COLO829 (cell line): ENCODE measurements around the gene STXBP1.
"Not testable (repeated sequence)": the region's sequence is repeated elsewhere in the genome, so short reads cannot be mapped to it uniquely, and the experiment has no call there.

Experiments
- DNase-seq: peaks from one replicate; pipeline ENCODE4 v3.0.0; 2012; ENCODE audit warnings: low spot score

Gene STXBP1

DNA sequence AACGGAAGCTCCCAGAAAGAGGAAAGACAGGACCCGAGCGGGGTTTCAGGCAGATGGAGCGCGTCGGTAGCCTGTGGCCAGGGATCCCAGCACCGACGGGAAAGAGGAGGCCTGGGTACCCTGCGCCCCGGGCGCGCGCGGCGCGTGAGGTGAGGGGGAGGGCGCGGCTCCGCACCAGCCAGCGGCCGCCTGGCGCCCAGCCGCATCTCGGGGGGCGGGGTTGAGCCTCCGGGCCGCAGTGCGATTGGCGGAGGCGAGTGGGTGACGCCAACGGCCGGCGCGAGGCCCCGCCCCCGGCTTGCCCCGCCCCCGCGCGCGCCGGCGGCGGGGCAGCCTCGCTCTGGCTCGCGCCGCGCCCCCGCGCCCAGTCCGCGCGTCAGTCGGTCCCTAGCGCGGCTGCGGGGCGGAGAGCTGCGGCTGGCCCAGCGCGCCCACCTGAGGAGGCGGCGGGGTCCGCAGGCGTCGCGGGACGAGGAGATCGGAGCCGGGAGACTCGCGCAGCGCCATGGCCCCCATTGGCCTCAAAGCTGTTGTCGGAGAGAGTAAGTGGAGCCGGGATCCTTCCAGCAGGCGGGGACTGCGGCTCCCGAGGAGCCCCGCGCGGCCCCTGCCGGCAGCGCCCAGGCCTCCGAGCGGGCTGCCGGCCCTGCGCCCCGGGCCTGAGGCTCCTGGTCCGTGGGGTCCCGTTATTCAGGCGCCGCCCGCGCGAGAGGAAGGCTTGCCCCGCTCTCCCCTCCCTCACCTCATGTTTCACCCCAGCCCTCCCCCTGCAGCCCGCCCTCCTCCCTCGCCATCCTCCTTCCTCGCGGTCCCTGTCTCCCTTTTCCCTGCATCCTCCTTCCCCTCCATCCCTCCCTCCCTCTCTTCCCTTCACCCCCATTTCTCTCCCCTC lies at the start of gene STXBP1:
Gene STXBP1 (plus strand): TSS at position 379 of the 892 bp plus-strand sequence. CDS start 127 bp downstream, at position 506.
- DNase-seq = peak; percentile 89

DNA sequence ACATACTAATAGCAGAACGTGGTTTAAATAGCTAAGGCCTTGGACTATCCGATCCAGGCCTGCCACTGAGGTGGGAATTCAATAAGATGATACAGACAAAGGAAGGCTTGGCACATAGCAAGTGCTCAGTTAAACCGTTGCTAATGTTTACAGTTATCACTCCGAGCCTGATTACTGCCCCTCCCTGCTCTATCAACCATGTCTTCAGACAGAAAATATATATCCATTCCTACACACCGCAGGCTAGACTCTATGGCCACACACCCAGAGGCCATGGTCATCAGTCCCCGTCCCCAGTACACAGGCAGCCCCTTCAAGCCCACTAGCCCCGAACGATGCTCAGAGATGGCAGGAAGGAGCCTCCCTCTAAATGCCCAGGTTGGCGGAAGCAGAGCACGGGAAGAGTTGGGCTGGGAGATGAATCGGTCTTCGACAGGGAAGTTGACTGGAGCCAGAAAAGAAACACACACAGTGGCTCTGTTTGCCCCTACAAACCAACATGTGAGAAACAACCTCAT lies 49.7 kb upstream of the STXBP1 start:
- DNase-seq = no peak

DNA sequence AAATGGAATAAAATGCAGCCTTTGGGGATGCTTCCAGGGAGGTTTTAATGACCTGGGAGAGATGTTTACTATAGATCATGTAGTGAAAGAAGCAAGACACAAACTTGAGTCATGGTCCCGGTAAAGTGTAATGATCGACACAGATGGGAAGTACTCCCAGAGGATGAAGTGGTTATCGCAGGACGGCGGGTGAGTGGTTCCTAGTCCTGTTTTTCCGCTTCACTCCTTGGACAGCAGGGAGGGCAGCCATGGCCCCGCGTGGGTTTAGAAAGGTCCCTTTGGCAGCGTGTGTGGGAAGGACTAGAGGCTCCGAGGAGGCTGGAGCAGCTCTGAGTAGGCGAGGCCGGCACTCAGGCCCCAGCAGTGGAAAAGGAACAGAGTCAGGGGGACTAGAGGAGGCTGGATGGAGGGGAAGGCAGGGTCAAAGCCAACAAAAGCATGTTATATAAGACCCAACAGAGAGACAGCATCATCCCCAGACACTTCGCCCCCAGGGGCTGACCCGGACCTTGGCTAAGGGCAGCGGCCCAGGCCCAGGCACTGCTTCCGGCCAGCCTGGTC lies 49.2 kb upstream of the STXBP1 start:
- no peak for DNase-seq

DNA sequence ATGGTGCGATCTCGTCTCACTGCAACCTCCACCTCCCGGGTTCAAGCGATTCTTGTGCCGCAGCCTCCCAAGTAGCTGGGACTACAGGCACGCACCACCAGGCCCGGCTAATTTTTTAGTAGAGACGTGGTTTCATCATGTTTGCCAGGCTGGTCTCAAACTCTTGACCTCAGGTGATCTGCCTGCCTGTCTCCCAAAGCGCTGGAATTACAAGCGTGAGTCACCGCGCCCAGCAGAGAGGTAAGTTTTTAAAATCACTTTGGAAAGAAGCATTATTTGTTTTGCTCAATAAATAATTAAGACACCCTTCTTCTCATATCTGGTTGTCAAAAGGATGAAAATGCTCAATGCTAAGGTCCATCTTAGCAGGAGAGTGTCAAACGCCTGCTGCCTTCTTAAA lies 48.5 kb upstream of the STXBP1 start:
- DNase-seq = no peak

DNA sequence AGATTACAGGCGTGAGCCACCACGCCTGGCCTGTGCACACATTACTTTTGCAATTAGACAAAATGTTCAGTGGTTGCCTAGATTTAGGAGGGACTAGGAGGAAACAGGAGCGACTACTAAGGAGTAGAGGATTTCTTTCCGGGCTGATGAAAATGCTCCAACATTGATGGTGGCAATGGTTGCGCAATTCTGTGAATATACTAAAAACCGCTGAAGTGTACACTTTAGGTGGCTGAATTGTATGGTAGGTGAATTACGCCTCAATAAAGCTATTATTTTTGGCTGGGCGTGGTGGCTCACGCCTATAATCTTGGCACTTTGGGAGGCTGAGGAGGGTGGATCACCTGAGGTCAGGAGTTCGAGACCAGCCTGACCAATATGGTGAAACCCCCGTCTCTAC lies 46.8 kb upstream of the STXBP1 start:
- DNase-seq = no peak

DNA sequence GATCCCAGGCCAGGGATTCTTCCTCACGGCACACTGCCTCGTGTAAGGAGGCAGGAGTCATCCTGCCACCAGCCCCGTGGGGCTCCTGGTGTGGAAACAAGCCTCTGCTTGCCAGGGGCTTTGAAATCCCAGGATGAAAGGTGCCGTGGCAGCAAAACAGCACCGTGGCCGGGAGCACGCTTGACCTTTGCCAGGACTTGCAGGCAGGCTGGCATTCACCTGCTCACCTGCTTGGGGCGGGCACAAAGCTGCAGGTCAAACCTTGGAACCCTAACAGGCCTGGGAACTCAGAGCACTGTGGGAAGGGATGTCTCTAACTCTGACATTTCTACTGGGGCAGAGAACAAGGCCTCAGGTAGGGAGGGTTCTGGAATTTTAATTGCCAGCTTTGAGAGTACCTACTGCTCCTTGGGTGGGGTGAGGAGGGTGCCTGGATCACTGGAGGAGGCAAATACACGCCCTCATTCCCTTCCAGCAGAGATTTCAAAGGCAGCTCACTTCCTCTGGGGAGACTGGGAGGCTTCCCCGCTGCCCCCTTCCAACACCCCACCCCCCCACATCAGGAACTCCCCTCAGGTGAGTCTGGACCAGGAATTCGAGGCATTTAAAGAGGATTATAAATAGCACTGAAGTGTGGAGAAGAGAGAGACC lies 45.6 kb upstream of the STXBP1 start:
- no peak for DNase-seq

DNA sequence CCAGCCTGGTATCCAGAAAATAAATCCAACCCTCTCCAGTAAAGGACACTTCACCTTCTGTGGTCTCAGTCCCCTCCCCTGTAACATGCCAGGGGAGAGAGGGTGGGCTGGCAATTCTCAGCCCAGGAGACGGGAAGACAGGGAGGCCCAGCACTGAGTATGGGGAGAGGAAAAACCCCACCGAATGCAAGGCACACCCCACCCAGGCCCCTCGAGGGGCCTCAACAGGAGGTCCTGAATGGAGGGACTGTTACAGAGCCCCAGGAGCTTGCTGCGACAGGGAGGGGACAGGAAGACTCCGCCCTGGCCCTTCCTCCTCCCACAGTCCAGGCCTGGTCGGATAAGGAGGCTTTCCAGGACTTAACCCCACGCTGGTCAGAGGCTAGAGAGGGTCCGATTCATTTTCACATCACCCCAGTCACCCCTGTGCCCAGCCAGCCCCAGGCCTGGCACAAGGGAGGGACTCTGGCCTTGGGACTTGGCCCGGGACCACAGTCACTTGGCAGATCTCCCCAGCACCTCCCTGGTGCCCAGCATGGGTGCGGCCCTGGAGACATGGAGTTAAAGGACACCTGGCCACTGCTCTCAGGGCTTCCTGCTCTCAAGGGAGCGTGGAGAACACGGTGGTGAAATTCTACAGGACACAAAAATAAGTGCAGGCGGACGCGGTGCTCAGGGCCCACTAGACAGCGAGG lies 44.9 kb upstream of the STXBP1 start:
- DNase-seq = peak; percentile 60

DNA sequence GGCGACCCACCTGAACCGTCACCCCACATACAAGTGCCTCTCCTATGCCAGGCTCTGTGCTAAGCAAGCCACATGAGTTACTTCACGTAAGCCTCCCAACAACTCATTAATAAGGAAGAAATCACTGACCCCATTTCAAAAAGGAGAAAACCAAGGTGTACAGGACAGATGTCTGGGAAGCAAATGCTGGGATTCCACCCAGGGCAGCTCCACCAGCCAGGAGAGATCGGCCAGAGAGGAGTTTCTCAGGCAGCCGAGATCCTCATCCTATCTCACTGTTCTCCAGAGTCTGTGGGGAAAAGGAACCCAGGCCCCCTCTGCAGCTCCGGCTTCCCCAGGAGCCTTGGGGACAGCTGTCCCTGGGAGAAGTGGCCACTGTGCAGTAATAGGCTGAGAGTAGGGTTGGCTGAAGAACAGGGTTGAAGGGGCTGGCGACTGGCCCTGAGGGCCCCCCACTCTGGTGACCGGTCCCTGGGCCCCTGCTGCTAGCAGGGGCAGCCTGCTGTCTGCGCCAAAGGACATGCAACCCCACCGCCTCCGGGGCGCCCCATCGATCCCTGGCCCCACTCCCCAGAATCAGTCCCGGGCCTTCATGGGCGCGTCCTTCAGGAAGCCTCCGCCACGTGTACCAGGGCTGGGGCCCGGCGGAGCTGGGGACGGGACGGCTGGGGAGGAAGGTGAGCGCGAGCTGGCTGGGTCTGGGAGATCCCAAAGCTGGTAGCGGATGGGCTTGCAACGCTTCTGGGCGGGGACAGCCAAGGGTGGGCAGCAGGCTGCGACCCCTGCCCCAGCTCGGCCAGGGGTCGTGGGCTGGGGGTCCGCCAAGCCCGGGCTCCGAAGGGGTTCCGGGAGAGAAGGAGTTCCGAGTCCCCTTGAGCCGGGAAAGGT lies 44.1 kb upstream of the STXBP1 start:
- DNase-seq = no peak

DNA sequence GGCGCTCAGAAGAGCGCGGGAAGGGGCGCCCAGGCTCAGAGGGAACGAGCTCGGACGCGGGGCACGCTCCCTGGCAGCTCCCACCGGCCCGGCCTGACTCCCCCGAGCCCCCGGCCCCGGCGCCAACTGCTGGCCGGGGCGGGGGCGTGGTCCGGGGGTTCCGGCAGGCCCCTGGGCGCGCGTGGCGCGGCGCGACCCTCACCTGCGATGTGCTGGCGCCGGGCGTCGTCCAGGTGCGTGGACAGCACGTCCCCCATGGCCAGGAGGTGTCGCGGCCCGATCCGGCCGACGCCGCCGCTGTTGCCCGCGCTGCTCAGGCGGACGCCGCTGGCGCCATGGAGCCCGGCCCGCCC lies 43.5 kb upstream of the STXBP1 start:
- DNase-seq = no peak

DNA sequence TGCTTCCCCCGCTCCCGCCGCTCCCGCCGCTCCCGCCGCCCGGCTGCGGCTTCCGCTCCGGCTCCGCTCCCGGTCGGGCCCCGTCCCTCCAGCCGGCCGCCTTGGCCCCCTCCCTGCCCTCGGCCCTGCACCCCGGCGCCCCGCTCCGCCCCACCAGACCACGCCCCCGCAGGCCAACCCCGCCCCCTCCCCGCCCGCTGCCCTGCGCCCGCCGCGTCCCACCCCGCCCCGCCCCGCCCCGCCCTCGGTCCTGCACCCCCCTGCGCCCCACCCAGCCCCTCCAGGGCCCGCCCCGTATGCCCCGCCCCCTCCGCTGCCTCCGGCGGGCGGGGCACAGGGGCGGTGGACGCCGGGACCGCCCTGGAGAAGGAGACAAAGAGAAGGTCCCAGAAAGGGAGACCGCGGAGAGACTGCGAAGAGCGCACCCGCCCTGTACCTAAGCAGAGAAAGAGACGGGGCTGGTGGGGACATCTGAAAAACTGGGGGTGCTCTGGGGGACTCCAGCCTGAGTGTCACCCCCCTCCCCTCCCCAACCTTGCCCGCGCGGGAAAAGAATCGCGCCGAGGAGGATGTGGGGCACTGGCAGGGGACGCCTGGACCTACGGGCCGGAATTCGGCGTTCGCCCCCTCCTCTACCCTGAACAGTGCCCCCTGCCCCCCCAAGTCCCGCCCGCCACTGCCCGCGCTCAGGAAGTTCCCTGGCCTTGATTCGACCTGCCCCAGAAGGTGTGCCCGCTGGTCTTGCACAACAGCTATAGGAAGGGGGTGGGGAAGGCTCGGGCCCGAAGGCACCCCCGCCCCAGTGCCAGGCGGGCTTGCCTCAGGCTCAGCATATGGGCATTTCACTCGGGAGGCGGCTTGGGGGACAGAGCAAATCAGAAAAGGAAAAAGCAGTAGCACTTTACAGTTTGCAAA lies 42.8 kb upstream of the STXBP1 start:
- DNase-seq = peak; percentile 85

DNA sequence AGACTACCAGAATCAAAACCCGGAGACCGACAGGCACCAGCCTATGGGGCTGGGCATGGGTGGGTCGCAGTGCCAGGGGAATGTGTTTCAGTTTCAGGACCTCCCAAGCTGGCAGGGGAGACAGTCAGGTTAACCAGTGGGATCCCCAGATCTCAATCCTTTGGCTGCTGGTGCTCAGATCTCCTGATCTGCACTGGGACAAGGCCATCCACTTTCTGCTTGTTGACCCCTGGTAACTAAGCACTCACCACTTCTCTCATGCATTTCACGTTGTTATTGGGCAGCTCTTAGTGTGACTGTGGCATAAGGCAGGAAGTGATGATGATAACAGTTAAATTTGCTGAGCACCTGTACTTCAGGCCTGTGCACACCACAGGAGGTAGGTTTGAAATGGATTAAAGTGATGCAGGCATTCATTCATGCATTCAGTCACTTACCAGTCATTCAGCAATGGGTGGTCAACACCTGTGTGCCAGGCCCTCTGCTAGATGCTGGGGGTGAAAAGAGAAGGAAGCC lies 42.1 kb upstream of the STXBP1 start:
- no peak for DNase-seq

DNA sequence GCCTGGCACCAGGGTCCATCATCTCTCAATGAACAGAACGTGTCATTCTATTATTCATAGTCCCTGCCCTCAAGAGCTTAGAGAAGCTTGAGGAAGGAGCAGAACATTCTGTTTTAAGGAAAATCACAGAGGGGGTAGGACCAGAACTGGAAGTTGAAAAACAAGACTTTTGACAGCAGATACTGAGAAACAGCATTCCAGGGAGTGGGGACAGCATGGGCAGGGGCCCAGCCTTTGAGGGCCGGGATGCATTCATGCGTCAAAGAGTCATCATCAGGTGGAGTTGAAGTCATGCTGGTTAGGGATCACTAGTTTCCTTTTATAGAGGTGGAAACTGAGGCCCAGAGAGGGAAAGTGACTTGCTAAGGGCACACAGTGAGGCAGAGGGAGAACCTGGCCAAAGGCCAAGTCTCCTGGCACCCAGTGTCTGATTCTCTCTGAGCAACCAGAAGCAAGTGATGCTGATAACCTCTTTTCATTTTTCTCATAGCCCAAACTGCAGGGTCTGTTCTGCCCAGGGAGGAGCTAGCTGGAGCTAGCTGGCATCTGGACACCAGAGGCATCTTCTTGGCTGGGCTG lies 41.5 kb upstream of the STXBP1 start:
- no peak for DNase-seq

DNA sequence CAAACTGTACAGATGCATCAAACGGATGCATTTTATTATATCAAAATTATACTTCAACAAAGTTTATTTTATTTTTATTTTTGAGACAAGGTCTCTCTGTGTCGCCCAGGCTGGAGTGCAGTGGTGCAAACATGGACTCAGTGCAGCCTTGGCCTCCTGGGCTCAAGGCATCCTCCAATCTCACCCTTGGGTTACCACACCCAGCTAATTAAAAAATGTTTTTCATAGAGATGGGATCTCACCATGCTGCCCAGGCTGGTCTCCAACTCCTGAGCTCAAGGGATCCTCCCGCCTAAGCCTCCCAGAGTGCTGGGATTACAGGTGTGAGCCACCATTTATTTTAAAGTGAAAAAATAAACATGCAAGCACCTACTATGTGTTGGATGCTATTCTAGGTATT lies 40.1 kb upstream of the STXBP1 start:
- DNase-seq = no peak

DNA sequence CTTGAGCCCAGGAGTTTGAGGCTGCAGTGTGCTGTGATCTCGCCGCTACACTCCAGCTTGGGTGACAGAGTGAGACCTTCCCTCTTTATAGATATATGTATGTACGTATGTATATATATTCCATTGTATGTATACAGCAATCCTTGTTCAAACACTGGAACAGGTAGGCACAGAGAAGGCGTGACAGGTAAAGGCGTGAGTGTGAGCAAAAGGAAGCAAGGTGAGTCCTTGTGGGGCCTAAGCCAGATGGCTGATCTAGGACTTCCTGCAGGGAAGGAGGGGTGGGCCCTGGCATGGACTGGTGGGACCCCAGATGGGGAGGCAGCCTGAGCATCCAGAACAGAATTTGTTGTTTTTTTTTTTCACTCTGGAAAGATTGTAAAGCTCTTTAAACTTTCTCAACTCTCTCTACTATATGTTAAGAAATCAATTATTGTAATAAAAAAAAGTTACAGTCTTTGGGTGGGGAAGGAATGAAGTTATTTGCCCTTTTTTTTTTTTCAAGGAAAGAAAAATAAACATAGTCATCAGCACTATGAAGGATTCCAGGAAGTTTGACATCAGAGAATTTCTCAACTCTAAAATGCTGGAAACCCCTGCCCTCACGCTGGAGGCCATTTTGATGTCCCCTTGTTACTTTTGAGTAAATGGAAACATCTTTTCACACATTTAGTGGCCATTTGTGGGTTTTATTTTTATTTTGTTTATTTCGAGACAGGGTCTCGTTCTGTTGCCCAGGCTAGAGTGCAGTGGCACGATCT lies 38.9 kb upstream of the STXBP1 start:
- DNase-seq = no peak

DNA sequence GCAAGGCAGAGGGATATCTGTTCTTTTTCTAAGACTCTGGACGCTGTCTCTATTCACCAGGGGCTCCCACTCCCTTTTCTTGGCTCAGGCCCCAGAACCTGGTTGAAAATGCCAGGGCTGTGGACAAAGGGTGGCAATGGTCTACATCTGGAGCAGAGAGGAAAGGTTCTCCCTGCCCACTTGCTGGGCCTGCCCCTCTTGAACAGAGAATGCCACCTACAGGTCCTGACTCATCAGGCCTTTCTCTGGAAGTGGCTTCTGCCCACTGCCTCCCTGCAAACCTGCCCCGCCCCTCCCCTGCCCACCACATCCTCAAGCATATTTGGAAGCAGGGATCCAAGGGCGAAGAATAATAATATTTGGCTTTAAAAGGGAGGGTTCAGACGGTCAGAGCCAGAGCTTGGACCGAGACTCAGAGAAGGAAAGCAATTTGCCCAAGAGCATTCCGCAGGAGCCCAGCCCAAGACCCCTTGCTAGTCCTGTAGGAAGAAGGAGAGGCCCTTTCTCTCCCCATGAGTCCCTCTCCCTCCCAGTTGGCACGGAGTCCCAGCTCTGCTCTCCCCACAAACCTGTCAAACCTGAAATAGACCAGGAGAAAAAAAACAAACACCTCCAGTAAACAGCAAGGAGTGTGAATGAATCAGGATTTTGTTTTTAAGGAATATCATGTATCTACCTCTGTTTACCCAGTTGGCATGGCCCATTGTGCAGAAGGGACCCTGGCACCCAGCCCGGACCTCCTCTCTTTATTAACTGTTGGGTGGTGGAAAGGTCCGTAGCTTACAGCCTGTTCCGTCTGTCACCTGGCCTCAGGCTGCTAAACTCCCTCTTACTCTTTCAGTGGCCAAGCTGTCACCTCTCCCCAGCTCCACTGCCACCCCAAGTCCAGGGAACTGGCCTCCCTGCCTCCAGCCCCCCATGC lies 37.7 kb upstream of the STXBP1 start:
- peak; percentile 84 for DNase-seq

DNA sequence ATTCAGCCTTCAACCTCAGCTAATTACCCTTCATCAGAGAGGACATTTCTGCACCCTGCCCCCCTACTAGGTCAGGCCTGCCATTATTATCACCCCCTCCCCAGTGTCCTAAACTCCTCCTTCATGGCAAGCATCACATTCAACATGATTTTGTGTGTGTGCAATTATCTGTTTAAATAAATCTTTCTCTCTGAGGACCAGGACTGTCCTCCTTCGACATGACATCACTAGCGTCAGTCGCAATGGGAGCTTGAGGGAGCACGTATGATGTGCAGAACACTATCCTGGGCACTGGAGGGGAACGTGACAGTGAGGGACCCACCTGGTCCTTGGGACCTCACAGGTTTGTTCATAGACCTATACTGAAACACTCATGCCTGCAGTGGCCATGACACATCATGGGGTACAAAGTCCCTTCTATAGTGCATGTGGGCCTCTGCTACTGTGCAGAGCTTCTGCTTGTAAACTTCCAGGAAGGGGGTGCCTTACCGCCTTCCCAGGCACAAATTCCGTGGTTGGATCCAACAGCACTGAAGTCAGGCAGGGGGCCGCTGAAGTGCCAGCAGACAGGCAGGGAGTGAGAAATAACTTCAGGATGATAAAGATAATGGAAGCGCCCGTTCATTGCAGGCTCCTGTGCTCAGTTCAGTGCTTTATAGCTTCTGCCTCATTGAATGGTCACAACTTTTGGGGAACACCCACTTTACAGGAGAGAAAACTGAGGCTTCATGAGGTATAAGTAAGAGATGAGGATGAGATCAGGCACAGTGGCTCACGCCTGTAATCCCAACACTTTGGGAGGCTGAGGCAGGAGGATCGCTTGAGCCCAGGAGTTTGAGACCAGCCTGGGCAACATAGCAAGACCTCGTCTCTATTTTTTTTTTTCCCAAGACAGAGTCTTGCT lies 36.0 kb upstream of the STXBP1 start:
- DNase-seq = no peak

DNA sequence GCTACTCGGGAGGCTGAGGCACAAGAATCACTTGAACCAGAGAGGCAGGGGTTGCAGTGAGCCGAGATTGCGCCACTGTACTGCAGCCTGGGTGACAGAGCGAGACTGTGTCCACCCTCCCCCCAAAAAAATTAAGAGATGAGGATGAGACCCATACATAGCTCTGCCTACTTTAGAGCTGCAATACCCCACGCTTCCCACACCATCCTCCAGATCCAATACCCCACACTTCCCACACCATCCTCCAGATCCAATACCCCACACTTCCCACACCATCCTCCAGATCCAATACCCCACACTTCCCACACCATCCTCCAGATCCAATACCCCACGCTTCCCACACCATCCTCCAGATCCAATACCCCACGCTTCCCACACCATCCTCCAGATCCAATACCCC lies 34.9 kb upstream of the STXBP1 start:
- DNase-seq = not testable (repeated sequence)
